Mesenchymal stem cell (in vitro differentiated cells and primary cell): ENCODE data around the gene SMOC2.

Experiments used
- DNase-seq: peaks from one replicate; pipeline ENCODE4 v3.0.0-alpha.2; 2013
- H2AFZ ChIP-seq: one replicate; pipeline ENCODE4 v1.6.1; 2013; ENCODE audit warnings: low read depth, mild to moderate bottlenecking, control low read depth, inconsistent platforms, low read length, moderate library complexity
- H2AK5ac ChIP-seq: 2 replicates; pipeline ENCODE4 v1.6.1; 2013; ENCODE audit warnings: low read length, moderate library complexity, mild to moderate bottlenecking, inconsistent platforms; ENCODE audit not compliant: severe bottlenecking
- H2BK120ac ChIP-seq: one replicate; pipeline ENCODE4 v1.6.1; 2013; ENCODE audit warnings: low read depth, mild to moderate bottlenecking, inconsistent platforms, low read length, moderate library complexity
- H2BK12ac ChIP-seq, 2 experiments: one replicate each; pipeline ENCODE4 v1.6.1; 2013; ENCODE audit warnings: inconsistent platforms in 2 of 2, low read length in 2 of 2, mild to moderate bottlenecking in 2 of 2, moderate library complexity in 2 of 2, control low read depth in 1 of 2
- H2BK15ac ChIP-seq: one replicate; pipeline ENCODE4 v1.6.1; 2013; ENCODE audit warnings: mild to moderate bottlenecking, low read depth, inconsistent platforms; ENCODE audit not compliant: poor library complexity, severe bottlenecking
- H2BK5ac ChIP-seq: 2 replicates; pipeline ENCODE4 v1.6.1; 2013; ENCODE audit warnings: low read depth, mild to moderate bottlenecking, low read length, control low read depth, inconsistent platforms; ENCODE audit not compliant: poor library complexity, severe bottlenecking
- H3K14ac ChIP-seq, 2 experiments: one replicate each; pipeline ENCODE4 v1.6.1; 2013; ENCODE audit warnings: inconsistent platforms in 2 of 2, low read length in 2 of 2, control low read depth in 1 of 2, mild to moderate bottlenecking in 1 of 2, moderate library complexity in 1 of 2
- H3K18ac ChIP-seq, 2 experiments: one replicate each; pipeline ENCODE4 v1.6.1; 2013; ENCODE audit warnings: inconsistent platforms in 2 of 2, low read length in 2 of 2, control low read depth in 1 of 2, low read depth in 1 of 2, mild to moderate bottlenecking in 1 of 2
- H3K23ac ChIP-seq, 2 experiments: one replicate each; pipeline ENCODE4 v1.6.1; 2013; ENCODE audit warnings: inconsistent platforms in 2 of 2, low read length in 2 of 2, mild to moderate bottlenecking in 2 of 2, moderate library complexity in 2 of 2, control low read depth in 1 of 2
- H3K27ac ChIP-seq: 2 replicates; pipeline ENCODE4 v1.5.1; 2013; ENCODE audit warnings: mild to moderate bottlenecking, moderate library complexity, low read length, control low read depth, inconsistent platforms; ENCODE audit not compliant: poor library complexity, severe bottlenecking
- H3K27me3 ChIP-seq, 2 experiments: 2 replicates each; pipeline versions ENCODE4 v1.6.1 to v1.7.0; 2013; ENCODE audit warnings: low read length in 2 of 2, mild to moderate bottlenecking in 2 of 2, moderate library complexity in 2 of 2, control low read depth in 1 of 2, inconsistent platforms in 1 of 2; ENCODE audit not compliant: control insufficient read depth in 1 of 2, insufficient read depth in 1 of 2
- H3K36me3 ChIP-seq, 2 experiments: 2 replicates each; pipeline versions ENCODE4 v1.6.1 to v1.7.0; 2013; ENCODE audit warnings: low read length in 2 of 2, control low read depth in 1 of 2, inconsistent platforms in 1 of 2, low read depth in 1 of 2, mild to moderate bottlenecking in 1 of 2; ENCODE audit not compliant: insufficient read depth in 2 of 2, control insufficient read depth in 1 of 2
- H3K4ac ChIP-seq, 2 experiments: one replicate each; pipeline ENCODE4 v1.6.1; 2013; ENCODE audit warnings: inconsistent platforms in 2 of 2, low read length in 2 of 2, mild to moderate bottlenecking in 2 of 2, moderate library complexity in 2 of 2, control low read depth in 1 of 2, low read depth in 1 of 2
- H3K4me1 ChIP-seq: 2 replicates; pipeline ENCODE4 v1.6.1; 2013; ENCODE audit warnings: low read depth, low read length, control low read depth; ENCODE audit not compliant: control insufficient read depth, insufficient read depth
- H3K4me2 ChIP-seq: 2 replicates; pipeline ENCODE4 v1.6.1; 2013; ENCODE audit warnings: low read length, mild to moderate bottlenecking, inconsistent platforms; ENCODE audit not compliant: poor library complexity, severe bottlenecking
- H3K4me3 ChIP-seq, 2 experiments: 2 replicates each; pipeline versions ENCODE4 v1.5.1 to v1.7.0; 2013; ENCODE audit warnings: low read length in 2 of 2, mild to moderate bottlenecking in 2 of 2, control low read depth in 1 of 2, low read depth in 1 of 2; ENCODE audit not compliant: insufficient read depth in 1 of 2
- H3K79me1 ChIP-seq: replicated peaks from 2 replicates; pipeline ENCODE4 v1.6.1; 2013; ENCODE audit warnings: mild to moderate bottlenecking, control low read depth, low read length, inconsistent platforms; ENCODE audit not compliant: poor library complexity, severe bottlenecking
- H3K9ac ChIP-seq: 2 replicates; pipeline ENCODE4 v1.7.0; 2013; ENCODE audit warnings: mild to moderate bottlenecking, low read length, moderate library complexity
- H3K9me3 ChIP-seq: 2 replicates; pipeline ENCODE4 v1.7.0; 2013; ENCODE audit warnings: mild to moderate bottlenecking, low read length; ENCODE audit not compliant: control insufficient read depth
- H4K8ac ChIP-seq: one replicate; pipeline ENCODE4 v1.6.1; 2013; ENCODE audit warnings: inconsistent platforms, mild to moderate bottlenecking, low read length, moderate library complexity
- H4K91ac ChIP-seq: one replicate; pipeline ENCODE4 v1.6.1; 2013; ENCODE audit warnings: mild to moderate bottlenecking, low read length, inconsistent platforms
- WGBS: methylation state at CpG from one replicate; pipeline ENCODE4 v1.1.7; 2013; ENCODE audit warnings: mixed read lengths; 5-methylcytosine and 5-hydroxymethylcytosine counted together

SMOC2 gene

DNA sequence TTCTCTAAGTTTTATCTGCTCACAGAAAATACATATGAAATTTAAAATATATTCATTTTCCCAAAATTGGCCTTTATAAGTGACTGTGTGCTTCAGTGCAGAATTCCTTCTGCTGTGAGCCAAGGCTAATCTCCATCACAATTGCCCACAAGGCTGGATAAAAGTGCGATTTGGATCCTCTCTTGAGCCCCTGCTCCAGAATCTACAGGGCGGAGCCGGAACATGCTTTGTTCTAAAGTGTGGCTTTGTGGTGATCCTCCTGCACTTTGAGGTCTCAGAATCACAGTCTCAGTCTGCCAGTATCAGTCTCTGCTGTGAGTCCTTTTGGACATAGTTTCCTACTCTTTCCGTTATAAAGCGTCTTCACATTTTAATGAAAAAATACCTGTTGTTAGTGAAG is 28.9 kb downstream of the SMOC2 start:
- Histone ChIP-seq H3K36me3 (no peaks in the 10 kb centered on the region), H2AK5ac (no peak overlapping the region), H2BK120ac (no peak overlapping the region), H3K27ac (no peak overlapping the region), H3K18ac (no peak overlapping the region), H3K4me3 (no peak overlapping the region), H2BK15ac (no peak overlapping the region), H4K8ac (no peak overlapping the region), H3K23ac (no peak overlapping the region), H3K9ac (no peak overlapping the region), H3K79me1 (no peaks in the 10 kb centered on the region), H3K9me3 (peaks cover 35% of the 10 kb centered on the region), H3K14ac (no peak overlapping the region), H2AFZ (no peak overlapping the region), H4K91ac (no peak overlapping the region), H3K4me2 (no peak overlapping the region), H2BK12ac (no peak overlapping the region), H2BK5ac (no peak overlapping the region), H3K4ac (no peak overlapping the region), H3K4me1 (peaks cover 5% of the 10 kb centered on the region), H3K27me3 (peaks cover 2 to 16% of the 10 kb centered on the region in 2 experiments)
- 83% methylated on average over 3 of the region's 5 CpGs for WGBS
- no peak for DNase-seq

DNA sequence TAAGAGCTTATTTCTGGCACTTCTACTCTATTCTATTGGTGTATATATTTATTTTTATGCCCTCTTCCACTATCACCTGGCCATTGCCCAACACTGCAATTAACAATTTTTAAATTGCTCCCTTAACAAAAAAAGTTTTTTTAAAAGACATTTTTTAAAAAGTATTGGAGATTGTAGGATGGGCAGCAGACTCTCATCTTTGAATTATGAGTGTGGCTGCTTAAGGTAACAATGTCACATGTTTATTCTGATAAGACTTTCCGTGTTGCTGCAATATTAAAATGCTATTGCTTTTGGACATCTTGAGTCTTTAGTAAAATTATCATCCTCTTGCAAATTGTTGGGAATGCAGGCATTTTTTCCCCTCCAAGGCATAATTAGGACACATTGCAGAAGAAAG is 31.4 kb downstream of the SMOC2 start:
- Histone ChIP-seq H3K4me3 (no peak overlapping the region), H2BK5ac (no peak overlapping the region), H3K27me3 (peaks cover 0 to 11% of the 10 kb centered on the region in 2 experiments), H3K36me3 (no peaks in the 10 kb centered on the region), H2BK12ac (no peak overlapping the region), H3K27ac (no peak overlapping the region), H2AK5ac (no peak overlapping the region), H3K9me3 (peaks cover 35% of the 10 kb centered on the region), H2AFZ (no peak overlapping the region), H3K23ac (no peak overlapping the region), H4K8ac (no peak overlapping the region), H3K4me2 (no peak overlapping the region), H3K18ac (no peak overlapping the region), H3K9ac (no peak overlapping the region), H2BK120ac (no peak overlapping the region), H4K91ac (no peak overlapping the region), H3K4ac (no peak overlapping the region), H3K4me1 (peaks cover 3% of the 10 kb centered on the region), H3K14ac (no peak overlapping the region), H2BK15ac (no peak overlapping the region), H3K79me1 (no peaks in the 10 kb centered on the region)
- no peak for DNase-seq
- WGBS: 100% methylated on average over 1 of the region's 1 CpG

DNA sequence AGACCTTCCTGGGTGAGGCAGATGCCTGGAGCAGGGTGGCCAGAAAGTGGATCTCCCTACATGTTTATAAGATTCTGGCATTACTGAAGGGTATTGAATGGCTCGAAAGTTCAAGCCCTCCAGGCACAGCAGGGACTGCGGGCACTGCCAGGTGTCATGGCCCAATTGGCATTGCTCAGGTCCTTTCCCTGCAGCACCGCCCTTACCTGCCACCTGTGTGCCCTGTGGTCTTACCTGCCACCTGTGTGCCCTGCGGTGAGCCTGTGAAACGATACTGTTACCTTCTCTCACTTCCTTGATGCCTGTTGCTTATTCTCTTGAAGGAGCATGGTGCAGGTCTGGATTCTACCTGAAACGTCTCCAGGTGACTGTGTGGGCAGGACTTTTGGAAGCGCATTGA is 32.2 kb downstream of the SMOC2 start:
- Histone ChIP-seq H3K27ac (no peak overlapping the region), H3K27me3 (peaks cover 0 to 11% of the 10 kb centered on the region in 2 experiments), H3K4me3 (no peak overlapping the region), H3K14ac (no peak overlapping the region), H3K4me2 (no peak overlapping the region), H2BK15ac (no peak overlapping the region), H3K9me3 (peaks cover 35% of the 10 kb centered on the region), H3K4ac (no peak overlapping the region), H4K8ac (no peak overlapping the region), H3K23ac (no peak overlapping the region), H3K9ac (no peak overlapping the region), H4K91ac (no peak overlapping the region), H2BK12ac (no peak overlapping the region), H2BK120ac (no peak overlapping the region), H3K36me3 (no peaks in the 10 kb centered on the region), H3K4me1 (peaks cover 1% of the 10 kb centered on the region), H3K18ac (no peak overlapping the region), H2AK5ac (no peak overlapping the region), H2AFZ (no peak overlapping the region), H2BK5ac (no peak overlapping the region), H3K79me1 (no peaks in the 10 kb centered on the region)
- DNase-seq: no peak
- WGBS: 80% methylated on average over 7 of the region's 7 CpGs

DNA sequence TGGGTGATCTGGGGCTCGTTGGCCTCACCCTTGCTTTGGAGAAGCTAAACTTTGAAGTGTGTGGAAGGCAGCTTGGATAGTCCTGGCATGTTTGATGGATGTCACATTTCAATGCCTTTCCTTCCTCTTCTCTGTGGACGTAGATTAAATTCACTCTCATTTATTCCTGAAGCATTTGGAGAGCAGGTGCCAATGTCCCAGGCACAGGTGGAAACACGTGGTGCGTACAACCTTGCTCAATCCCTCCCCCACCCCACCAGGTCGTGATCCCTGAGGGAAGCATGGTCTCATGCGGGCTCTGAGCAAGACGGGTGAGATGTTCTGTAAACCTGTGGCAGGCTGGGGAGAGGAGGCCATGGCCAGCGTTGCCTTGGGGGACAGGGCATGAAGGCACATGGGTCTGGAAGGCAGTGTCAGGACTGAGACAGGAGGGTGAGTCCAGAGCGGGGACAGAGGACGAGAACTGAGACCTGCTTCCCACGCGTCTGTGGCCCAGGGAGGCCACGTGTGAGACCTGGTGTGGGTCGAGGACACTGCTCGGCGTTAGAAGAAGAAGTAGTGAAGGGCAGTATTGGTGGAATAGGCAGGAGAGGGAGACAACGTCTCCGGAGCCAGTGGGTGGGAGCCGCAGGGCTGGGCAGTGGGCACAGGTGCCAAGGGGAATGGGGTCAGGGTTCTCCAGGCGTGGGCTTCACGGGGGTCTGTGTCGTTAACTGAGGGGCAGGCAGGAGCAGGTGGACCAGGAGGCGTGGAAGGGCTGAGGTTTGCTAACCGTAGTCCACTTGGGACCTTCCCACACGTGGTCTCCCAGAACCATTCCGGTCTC is 34.4 kb downstream of the SMOC2 start:
- Histone ChIP-seq H4K8ac (no peak overlapping the region), H3K4ac (no peak overlapping the region), H3K4me2 (no peak overlapping the region), H2AFZ (no peak overlapping the region), H4K91ac (no peak overlapping the region), H3K9me3 (peaks cover 35% of the 10 kb centered on the region), H3K18ac (no peak overlapping the region), H3K79me1 (no peaks in the 10 kb centered on the region), H3K27ac (no peak overlapping the region), H3K9ac (no peak overlapping the region), H3K36me3 (no peaks in the 10 kb centered on the region), H2BK12ac (no peak overlapping the region), H3K27me3 (peaks cover 0 to 6% of the 10 kb centered on the region in 2 experiments), H3K4me1 (no peaks in the 10 kb centered on the region), H3K23ac (no peak overlapping the region), H3K4me3 (no peak overlapping the region), H3K14ac (no peak overlapping the region), H2AK5ac (no peak overlapping the region), H2BK15ac (no peak overlapping the region), H2BK5ac (no peak overlapping the region), H2BK120ac (no peak overlapping the region)
- no peak for DNase-seq
- WGBS: 78% methylated on average over 20 of the region's 26 CpGs
